Retinal pigment epithelial cell (primary cell): ENCODE results near the gene CMBL.

ENCODE experiments used
- DNase-seq: peaks from one replicate; pipeline ENCODE4 v3.0.0-alpha.2; 2010; ENCODE audit warnings: low read depth
- H3K4me3 ChIP-seq: 2 replicates; pipeline ENCODE4 v1.5.1; 2011; ENCODE audit warnings: mild to moderate bottlenecking, low read length, control low read depth, moderate library complexity
- CTCF ChIP-seq: conservative IDR thresholded peaks from 2 replicates; pipeline ENCODE4 v1.5.1; 2011; ENCODE audit warnings: low read depth, low read length, control low read depth, inconsistent platforms

The CMBL gene

DNA sequence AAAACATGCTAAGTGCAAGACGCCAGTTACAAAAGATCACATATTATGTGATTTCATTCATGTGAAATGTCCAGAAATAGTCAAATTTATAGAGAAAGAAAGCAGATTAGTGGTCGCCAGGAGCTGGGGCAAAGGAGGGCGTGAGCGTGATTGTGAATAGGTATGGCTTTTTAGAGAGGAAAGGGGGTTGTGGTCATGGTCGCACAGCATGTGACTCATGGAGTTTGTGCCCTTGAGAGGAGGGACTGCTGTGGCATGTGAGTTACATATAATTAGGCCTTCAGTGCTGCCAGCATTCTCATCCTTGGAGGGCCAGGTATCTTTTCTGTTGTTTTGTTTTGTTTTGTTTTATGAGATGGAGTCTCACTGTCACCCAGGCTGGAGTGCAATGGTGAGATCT is 24.6 kb upstream of the CMBL start:
- no peak for DNase-seq
- TF ChIP-seq CTCF: no peak
- H3K4me3 ChIP-seq: no peak overlapping the region

- DNase-seq: no peak
- TF ChIP-seq CTCF: no peak
- H3K4me3 ChIP-seq: no peak overlapping the region
Observed at GRCh38 chr5:10331341-10331796, 23.7 kb upstream of the CMBL start.

GRCh38 chr5:10330511-10331230 is 23.0 kb upstream of the CMBL start:
- TF ChIP-seq CTCF: no peak
- no peak for DNase-seq
- H3K4me3 ChIP-seq: no peak overlapping the region

DNA sequence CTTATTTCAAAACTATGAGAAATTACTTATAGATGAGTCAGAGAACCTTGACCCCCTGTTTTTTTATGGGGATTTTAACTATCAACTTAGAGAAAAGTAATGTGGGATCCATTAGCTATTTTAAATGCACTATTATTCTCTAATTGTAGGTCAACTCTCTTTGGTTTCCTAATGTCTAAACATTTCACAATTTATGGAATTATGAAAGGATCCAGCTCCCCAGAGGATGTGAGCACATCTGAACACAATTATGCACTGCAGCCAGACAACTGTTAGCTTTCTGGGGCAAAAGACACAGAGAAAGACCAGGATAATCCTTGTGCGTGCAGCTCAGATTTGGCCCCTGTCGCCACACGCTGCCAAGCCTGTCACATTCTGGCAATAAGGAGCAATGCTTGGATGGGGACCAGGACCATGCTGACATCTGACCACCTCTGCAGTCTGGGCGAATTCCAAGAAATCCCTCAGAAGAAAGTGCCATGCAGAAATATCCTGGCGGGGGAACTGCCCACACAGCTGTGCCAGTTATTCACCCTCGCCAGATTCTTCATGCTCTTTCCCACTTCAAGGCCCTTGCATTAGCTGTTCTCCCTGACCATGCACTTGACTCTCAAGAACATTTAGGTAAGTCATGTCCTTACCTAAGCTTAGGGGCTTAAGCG is 22.2 kb upstream of the CMBL start:
- DNase-seq: no peak
- no peak for TF ChIP-seq CTCF
- no peak overlapping the region for H3K4me3 ChIP-seq

GRCh38 chr5:10329446-10329819 is 21.7 kb upstream of the CMBL start:
- DNase-seq: no peak
- H3K4me3 ChIP-seq: no peak overlapping the region
- no peak for TF ChIP-seq CTCF

- no peak for TF ChIP-seq CTCF
- H3K4me3 ChIP-seq: no peak overlapping the region
- no peak for DNase-seq
Observed at GRCh38 chr5:10328323-10328722, 20.6 kb upstream of the CMBL start.
